Stimulated activated CD4-positive, alpha-beta T cell treated with anti-CD3 and anti-CD28 coated beads, Interleukin-15, amount 100 ng/mL, for 24 hours (primary cell): ENCODE measurements around the gene DNAJB12.
A peak's percentile ranks its signal among the peaks of the same experiment; 100 is the strongest.
"Not testable (repeated sequence)": the region's sequence is repeated elsewhere in the genome, so short reads cannot be mapped to it uniquely, and the experiment has no call there.

Experiments
- DNase-seq: peaks from one replicate; pipeline ENCODE4 v3.0.0-alpha.2; 2020

Gene DNAJB12

GRCh38 chr10:72315054-72315453, 39.7 kb downstream of the DNAJB12 start:
- no peak for DNase-seq

- DNase-seq, result no peak
Measured at GRCh38 chr10:72314263-72314662, 40.5 kb downstream of the DNAJB12 start.

GRCh38 chr10:72312865-72313391, 41.8 kb downstream of the DNAJB12 start:
- DNase-seq, result no peak

- peak; percentile 37 for DNase-seq
Measured at GRCh38 chr10:72311667-72312066, 43.1 kb downstream of the DNAJB12 start.

DNA sequence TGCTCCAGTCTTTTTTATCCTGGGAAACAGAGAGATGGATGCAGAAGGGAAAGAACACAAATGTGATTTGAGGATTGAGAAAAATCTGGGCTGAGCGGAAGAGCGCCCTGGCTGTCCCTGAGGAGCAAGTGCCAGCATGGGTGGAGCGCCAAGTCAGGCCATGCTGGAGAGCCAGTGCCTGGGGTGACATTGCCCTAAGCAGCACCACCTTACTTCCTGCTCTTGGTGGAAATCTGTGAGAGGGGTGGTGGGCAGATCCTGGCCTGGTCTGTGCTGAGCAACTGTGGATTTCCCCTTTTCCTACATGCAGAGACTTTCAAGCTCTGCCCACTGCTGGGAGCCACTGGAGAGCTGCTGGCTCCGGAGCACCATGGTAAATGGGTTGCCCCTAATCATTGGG, 44.1 kb downstream of the DNAJB12 start:
- no peak for DNase-seq

DNA sequence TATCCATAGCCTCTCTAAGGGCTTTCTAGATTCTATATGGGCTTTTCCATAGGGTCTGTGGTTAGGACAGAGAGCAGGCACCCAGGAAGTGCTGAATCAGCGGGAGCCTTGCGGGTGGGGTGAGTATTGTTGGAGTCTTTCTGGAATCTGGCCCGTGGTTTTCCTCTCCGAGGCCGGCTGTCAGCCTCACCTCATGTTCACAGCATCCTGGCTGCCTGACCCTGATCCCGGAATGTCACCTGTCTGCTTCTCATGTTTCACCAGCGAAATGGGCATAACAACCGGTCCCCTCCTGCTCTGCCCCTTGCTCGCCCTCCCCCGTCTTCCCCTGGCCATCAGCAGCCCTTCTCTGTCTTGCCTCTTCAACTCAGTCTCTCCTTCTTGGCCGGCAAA, 44.5 kb downstream of the DNAJB12 start:
- no peak for DNase-seq

DNA sequence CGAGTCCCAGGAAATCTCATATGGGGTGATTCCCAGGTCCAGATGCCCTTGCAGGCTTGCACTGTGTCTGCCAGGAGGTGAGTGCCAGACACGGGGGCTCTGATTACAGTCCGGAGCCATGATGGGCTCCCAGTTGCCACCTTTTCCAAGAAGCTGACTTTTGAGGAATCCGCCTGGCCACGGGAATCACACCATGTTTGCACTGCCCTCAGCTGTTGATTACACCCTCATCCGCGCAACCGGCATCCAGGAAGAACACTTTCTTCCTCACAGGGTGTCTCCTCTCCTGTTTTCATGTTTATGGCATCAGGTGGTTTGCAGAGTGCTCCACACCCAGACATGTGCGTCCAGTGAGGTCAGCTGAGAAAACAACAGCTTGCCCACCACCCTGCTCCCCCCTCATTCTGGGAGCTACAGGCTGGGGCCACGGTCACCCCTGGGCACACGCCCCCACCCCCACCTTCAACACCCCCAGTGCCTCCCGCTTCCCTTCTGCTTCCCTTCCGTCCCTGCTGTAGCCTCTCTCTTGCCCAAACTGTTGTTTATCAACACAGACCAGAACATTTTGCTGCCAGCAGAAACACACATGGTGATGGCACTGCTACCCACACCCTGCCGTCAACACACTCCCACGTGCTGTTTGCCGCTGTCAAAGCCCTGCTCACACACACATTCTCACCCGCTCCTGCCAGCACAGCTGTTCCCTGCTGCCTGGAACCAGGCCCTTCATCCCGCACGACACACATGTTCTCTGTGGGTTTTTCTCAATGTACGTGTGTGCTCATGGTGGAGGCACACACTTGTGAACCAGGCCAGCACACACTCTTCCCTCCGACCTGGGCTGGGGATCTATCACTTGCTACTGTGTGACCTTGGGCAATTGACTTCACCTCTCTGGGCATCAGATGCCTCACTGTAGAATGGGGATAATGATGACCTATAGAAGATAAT, 45.2 kb downstream of the DNAJB12 start:
- DNase-seq, result no peak

GRCh38 chr10:72308320-72308987, 46.3 kb downstream of the DNAJB12 start:
- peak; percentile 69 for DNase-seq

DNA sequence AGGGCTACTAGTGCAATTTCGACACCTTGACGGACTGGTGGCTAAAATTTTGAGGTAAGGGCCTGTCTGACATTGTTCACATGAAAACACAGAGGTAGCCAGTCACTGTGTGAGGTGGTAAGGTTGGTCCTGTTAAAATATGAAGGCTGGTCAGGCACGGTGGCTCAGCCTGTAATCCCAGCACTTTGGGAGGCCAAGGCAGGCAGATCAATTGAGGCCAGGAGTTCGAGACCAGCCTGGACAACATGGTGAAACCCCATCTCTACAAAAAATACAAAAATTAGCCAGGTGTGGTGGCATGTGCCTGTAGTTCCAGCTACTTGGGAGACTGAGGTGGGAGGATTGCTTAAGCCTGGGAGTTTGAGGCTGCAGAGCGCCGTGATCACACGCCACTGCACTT, 47.0 kb downstream of the DNAJB12 start:
- DNase-seq, result not testable (repeated sequence)

GRCh38 chr10:72306215-72306760, 48.4 kb downstream of the DNAJB12 start:
- DNase-seq, result no peak

DNA sequence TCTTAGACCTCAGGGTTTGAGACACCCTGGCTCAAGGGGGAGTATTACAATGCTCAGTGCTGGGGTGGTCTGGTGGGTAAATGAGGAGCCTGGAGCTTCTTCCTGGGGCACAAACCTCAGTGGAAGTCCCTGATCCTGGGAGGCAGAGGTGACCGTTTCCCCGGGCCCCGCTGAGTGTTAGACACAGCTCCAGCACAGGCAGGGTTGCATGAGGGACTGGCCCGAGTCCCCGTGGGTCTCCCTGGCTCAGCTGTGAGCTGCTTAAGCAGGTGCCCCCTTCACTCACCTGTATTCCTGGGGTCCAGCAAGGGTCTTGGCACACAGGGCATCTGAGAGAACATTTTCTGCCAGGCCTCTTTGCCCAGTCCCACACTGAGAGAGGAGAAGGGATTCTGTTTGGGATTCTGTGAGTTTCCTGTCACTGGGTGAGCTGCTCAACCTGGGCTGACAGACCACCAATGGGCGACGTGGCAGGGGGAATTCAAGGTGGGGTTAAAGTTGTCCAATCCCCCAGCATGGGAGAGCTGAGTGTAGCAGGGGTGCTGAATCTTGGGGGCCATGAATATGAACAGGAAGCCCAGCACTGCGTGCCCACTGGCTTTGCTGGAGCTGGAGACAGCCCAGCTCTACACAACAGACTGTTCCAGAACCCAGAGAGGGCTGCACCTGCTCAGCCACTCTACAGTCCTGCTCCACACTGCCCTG, 51.1 kb downstream of the DNAJB12 start:
- no peak for DNase-seq

DNA sequence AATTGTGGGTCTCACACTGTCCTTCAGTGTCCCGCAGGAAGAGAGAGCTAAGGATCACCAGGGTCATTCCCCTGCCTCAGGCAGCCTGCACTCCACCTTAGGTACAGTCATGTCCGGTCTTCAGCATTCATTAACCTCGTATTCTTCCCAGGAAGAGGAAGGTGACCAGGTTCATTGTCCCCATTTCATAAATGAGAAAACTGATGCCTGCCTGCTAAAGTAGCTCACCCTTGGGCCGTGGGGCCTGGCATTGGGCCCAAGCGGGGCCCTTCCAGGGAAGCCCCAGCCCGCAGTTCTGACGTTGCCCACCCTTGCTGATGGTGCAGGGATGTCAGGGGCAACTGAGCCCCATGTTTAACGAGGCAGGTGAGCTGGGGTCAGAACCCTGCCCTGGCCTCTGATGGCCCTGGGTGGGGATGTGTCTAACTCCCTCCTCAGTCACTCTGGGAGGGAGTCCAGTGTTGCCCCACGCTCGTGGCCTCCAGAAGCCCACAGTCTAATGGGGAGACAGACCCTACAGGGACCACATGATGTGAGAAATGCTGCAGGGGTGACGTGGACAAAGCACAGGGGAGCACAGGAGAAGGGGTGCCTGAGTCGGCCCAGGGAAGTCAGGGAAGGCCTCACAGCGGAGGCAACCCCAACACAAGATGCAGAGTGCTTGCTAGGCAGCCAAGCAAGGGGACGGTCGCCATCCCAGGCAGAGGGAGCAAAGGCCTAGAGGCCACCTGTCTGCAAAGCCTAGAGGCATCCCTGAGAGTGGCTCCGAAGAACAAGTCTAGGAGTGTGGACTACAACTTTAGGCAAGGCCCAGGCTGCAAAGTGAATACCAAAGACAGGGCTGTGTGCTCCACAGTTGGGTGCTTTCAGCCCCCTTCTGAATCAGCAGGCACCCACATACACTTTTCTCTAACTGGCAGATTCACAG, 55.9 kb downstream of the DNAJB12 start:
- no peak for DNase-seq

- DNase-seq, result peak; percentile 98
Measured at GRCh38 chr10:72297805-72298591, 56.7 kb downstream of the DNAJB12 start.

- peak; percentile 97 for DNase-seq
Measured at GRCh38 chr10:72297281-72297804, 57.4 kb downstream of the DNAJB12 start.

DNA sequence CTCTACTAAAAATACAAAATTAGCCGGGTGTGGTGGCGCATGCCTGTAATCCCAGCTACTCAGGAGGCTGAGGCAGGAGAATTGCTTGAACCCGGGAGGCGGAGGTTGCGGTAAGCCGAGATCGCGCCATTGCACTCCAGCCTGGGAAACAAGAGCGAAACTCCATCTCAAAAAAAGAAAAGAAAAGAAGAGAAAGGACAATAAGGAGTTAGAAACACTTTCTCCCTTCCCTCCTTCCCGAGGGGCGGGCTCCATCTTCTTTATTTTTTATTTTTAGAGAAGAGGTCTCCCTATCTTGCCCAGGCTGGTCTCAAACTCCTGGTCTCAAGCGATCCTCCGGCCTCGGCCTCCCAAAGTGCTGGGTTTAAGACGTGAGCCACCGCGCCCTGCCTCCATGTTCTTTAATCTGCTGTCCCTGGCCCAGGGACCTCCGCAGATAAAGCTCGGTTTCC, 57.9 kb downstream of the DNAJB12 start:
- DNase-seq, result not testable (repeated sequence)

DNA sequence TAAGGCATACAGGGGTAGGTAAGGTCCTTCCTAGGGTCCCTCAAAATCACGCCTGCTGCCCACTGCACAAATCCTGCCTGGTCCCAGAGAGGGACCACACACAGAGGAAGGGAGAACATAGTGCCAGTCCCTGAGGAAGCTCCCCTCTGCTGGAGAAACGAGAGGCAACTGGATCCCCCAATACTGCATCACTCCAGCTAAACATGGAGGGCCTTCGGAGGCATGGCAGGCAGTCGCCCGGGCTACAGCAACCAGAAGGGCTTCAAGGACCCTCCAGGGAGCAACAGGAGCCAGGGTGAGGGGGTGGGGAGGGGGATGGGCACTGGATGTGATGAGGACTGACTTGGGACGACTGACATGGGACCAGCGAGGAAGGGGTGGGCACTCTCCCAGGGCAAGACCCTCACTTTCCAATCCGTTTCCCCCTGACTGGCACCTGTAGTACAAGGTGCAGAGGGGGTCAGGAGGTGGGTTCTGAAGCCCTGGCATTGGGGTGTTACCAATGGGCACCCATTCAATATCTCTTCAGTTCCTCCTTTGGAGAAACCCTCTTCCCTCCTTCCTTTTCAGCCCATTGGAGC, 59.3 kb downstream of the DNAJB12 start:
- no peak for DNase-seq

- peak; percentile 82 for DNase-seq
Measured at GRCh38 chr10:72292223-72292691, 62.5 kb downstream of the DNAJB12 start.

- peak; percentile 67 for DNase-seq
Measured at GRCh38 chr10:72291019-72291532, 63.6 kb downstream of the DNAJB12 start.

- DNase-seq, result no peak
Measured at GRCh38 chr10:72285972-72286521, 68.7 kb downstream of the DNAJB12 start.
